HG03575 (cell line): Measurements from ENCODE around the gene PDHX.

Experiments used
- ATAC-seq: cut with Tn5 transposase; IDR thresholded peaks from one replicate; pipeline ENCODE4 v1.9.1; 2021; ENCODE audit not compliant: unreplicated experiment, insufficient number of reproducible peaks, low FRiP score; ENCODE audit errors: extremely low read depth

The PDHX gene

DNA sequence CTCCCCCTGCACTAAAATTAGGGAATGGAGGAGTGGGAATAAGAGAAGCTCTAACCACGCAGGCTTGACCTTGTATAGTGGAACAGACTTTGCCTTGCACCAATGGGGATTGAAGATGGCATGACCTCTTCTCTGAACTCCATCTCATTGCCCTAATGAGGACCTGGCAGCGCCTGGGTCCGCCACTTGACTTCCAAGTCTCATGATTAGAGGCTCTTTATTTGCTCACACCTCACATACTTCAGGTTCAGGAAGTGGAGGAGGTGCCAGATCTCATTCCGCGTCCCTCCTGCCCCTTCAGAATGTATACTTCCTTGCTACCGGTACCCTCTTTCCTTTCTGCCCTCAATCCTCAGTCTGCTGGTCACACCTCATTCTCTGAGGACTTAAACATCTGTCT is 116.6 kb downstream of the PDHX start:
- no peak for ATAC-seq

DNA sequence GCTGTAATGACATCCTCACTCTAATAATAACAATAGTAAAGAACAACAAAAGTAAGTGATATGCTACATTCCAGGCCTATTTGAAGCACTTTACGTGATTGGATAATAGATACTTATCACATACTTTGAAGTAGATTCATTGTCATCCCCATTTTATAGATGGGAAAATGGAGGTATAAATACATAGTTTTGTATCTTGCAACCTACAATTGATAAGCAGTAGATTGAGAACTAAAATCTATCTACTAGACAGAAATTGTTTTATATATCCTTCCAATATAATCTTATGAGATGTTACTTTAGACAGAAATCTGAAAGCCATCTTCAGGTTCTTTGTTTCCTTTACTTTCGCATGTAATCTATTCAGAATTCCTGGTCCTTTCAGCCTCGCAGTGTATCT is 118.0 kb downstream of the PDHX start:
- no peak for ATAC-seq

DNA sequence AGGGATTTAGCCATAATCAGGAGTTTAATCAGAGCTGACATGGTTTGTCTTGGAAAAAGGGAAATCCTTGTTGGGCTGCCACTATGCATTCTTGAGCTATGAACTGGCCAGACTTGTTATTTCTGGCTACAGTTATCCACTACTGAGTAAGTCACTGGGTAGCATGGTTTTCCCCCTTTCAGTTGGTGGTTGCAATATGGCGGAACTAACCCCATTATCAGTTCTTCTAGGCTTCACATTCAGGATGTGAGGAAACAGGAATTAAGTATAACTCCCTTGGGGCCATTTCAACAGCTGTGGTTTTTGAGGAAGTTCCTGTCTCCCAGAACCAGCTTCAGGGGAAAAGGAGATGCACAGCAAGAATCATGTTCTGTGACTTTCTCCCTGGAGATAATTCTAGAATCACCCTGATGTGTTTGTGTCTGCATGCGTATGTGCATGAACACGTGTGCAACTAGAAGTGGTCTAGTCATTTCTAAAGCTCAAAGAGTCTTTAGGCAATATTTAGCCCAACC is 119.5 kb downstream of the PDHX start:
- no peak for ATAC-seq

DNA sequence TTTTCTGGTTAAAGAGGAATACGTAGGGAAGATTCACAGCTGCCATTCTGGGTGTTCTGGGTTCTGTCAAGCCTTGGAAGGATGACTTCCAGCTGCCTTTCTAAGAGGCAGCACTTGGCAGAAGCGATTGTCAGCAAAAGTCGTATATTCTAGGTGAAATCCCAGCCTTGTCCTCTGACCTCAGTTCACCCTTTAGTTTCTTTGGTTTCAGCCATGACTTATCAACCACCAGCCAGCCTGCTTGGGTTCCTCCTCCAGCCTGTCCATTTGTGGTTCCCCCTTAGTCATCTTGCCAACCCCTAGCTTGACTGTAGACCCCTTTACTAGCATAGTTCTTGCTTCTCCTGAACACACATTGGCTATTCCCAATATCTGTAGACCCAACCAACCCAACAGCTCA is 120.2 kb downstream of the PDHX start:
- ATAC-seq, result no peak

DNA sequence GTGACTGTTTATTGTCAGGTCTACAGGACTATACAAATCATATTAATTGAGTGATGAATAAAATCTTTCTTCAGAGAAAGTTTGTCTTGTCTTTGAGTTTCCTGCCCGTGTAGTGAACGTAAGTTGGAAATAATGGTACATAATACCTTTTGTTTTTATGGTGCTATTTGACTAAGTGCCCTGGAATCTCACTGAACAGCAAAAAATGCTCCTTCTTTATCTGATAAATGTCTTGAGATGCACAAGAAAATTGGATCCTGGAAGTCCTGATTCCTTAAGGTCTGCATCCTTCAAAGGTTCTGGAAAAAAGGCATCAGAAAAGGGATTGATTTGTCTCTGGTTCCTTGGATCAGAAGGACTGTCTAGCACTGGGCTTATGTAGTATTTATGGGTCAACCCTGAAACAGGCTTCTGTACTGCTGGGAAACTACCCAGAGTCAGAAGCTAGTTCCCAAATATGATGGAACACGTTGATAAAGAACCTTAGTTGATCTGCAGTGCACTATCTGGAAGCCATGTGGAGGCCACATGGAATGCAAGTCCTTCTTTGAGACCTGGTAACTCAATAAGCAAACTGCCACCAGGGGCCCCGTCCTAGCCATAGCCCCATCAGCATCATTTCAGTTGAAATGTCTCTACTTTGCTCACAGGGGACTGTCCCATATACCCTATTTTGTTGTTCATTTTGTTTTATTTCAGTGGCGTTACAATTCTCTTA is 122.0 kb downstream of the PDHX start:
- no peak for ATAC-seq

DNA sequence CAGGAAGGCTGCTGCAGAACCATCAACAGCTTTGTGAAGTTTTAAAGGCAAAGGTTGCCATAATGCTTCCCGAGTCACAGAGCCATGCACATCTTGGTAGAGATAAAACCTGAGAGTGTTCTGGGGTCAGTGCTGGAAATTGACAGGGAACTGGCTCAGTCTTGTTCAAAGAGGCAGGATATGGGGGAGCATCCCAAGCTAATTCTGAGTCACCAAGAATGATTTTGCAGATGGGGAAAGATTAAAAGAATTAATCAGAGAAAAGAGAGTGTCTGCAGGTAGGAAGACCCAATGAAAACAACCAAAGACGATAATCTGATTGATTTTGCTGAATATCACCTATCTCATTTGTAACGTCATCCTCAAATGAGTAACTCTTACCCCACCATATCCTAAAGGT is 122.7 kb downstream of the PDHX start:
- ATAC-seq, result no peak

DNA sequence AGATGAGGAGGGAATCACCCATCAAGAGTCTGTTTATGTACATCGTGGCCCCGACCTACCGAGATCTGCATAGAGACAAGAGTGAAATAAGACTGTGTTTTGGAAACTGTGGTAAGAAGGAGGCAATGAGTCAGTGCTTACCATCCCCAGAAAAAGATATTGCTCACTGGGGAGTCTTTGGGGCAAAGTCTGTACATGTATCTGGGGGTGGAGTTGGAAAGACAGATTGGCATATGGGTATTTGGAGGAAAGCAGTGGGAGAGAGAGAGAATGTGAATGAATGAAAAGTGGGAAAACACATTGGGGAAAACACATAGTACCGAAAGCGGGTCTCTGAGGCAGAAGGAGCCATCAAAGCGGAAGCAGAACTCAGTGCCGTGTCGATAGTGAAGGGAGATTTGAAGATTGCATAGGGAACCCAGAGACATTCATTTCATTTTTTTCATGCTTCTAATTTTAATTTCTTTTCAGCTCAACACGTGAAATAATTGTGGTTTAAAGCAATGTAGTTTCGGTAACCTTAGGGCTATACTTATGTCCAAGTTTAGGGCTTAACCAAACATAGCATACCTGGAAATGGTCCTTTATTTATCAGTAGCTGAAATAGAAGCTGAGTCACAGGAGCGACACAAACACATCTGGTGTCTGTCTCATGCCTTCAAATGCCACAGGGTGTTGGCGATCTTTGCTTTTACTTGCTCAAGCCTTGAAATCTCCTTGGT is 124.0 kb downstream of the PDHX start:
- peak; percentile 53 for ATAC-seq

DNA sequence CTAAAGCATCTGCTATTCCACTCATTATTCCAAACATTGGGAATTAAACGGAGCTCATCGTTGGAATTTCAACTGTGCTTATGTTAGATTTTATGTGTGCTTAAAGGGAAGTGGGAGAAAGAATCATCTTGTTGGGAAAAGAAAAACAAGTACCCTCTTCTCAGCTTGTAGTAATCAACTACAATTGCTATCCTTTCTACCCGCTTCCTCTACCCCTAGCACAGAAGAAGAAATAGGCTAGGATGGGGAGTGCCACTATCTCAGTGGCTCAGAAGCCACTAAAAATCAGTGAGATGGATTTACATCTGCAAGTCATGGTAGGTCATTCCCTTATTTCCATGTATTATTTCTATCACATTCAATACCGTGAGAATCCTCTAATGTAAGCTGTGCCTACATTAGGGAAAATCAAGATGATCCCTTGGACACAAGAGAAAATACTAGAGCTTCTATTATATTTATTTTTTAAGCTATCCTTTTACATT is 124.7 kb downstream of the PDHX start:
- no peak for ATAC-seq

DNA sequence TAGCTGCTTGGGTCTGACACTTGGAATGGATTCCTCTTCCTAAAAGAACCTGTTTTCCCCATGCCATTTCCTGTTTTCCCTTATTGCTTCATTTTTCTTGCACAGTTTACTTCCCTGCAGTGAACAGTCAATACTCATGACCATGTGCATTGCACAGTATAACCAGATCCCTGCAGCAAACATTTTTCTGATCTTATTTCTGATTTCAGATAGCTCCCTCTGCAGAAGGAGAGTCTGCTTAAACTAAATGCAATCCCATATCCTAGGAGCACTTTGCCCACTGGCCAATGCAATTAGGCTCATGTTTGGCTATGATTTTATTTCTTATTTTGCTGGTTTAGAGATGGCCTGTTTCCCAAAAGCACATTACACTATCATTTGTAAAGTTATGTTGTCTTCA is 125.8 kb downstream of the PDHX start:
- ATAC-seq, result no peak

DNA sequence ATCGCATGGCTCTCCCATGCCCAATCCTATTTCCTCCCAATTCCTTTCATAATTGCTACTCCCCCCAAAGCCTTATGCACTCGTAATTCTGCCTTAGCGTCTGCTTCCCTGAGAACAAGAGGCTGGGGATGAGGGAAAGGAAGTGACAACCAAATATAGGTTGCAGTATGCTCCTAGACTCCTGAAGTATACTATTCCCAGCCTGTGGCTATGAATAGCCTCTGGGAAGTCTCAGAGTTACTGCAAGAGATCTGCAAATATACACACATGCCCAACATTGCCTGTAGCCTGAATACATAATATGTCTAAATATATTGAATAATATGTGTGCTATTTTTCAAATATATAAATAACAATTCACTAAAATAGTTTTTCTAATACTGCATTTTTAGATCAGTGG is 126.5 kb downstream of the PDHX start:
- no peak for ATAC-seq

DNA sequence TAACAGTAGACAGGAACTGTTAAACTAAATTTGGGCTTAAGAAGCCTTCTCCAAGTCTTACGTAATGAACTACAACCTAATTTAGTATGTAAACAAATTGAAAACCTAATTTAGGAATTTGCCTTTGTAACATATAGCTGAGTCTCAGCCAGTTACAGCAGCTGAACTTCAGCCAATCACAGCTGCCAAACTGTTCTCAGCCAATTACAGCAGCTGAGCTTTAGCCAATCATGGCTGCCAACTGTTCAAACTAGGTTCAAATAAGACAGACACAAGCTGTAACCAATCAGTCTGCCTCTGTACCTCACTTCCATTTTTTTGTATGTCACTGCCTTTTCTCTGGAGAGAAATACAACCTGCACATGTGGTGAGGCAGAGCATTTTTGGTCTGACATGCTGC is 127.5 kb downstream of the PDHX start:
- ATAC-seq, result no peak

DNA sequence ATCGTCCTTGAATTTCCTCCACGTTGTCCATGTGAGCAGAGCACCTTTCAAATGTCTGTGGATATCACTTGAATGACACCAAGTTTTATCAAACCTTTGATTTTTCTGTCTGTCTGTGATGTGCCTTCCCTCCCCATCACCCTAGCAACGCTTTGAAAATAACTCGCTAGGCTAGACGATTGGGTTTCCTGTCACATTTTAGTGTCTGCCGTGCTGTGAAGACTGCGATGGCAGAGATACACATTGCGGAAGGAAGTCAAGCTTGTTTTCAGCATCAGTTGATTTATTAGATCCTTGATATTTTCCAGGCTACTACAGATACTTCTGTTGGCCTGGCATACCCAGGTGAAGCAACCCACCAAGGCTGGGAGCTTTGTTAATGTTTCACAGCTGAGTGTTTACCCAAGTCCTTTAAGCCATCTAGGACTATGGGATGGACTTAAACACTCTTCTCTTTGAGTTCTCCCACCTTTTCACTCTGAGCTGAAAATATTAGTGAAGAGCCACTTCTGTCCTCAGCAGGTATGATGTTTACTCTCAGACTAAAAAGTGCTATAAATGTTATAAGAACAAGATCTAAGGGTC is 128.9 kb downstream of the PDHX start:
- no peak for ATAC-seq
